D721Med (cell line): ENCODE results near the gene CCNY.

ENCODE experiments used
- DNase-seq: peaks from one replicate; pipeline ENCODE4 v3.0.0; 2011; ENCODE audit warnings: low spot score; ENCODE audit not compliant: insufficient read length
- FAIRE-seq: peaks from 2 replicates; lab custom pipeline; 2011; peaks lifted over from hg19 to GRCh38; lab: Jason Lieb, UNC
- CTCF ChIP-seq: IDR thresholded peaks from 2 replicates; pipeline ENCODE4 v1.5.1; 2012; ENCODE audit warnings: mild to moderate bottlenecking, control low read depth; ENCODE audit not compliant: insufficient read depth; ENCODE audit errors: missing control alignments

The CCNY gene

GRCh38 chr10:35612385-35613106, 276.2 kb downstream of the CCNY start:
- FAIRE-seq (peak; percentile 79), DNase-seq (no peak)
- TF ChIP-seq CTCF, result no peak

GRCh38 chr10:35613107-35613440, 276.8 kb downstream of the CCNY start:
- FAIRE-seq (no peak), DNase-seq (no peak)
- TF ChIP-seq CTCF, result no peak

- FAIRE-seq (no peak), DNase-seq (no peak)
- TF ChIP-seq CTCF, result peak; percentile 51
These were observed 277.4 kb downstream of the CCNY start for GRCh38 chr10:35613597-35614226.

- FAIRE-seq (no peak), DNase-seq (no peak)
- no peak for TF ChIP-seq CTCF
These were observed 278.0 kb downstream of the CCNY start for GRCh38 chr10:35614312-35614711.
